NCI-H2107 (cell line): ENCODE measurements around the gene ACR.
A peak's percentile ranks its signal among the peaks of the same experiment; 100 is the strongest.
"Not testable (repeated sequence)": the region's sequence is repeated elsewhere in the genome, so short reads cannot be mapped to it uniquely, and the experiment has no call there.

Source experiments
- DNase-seq: peaks from one replicate; lab custom pipeline; 2025; lab: John Stamatoyannopoulos, UW

Gene ACR

GRCh38 chr22:50732681-50733080, 5.3 kb upstream of the ACR start:
- DNase-seq, result no peak

GRCh38 chr22:50733521-50734342, 4.3 kb upstream of the ACR start:
- DNase-seq, result no peak

- DNase-seq, result no peak
Measured at GRCh38 chr22:50734343-50734771, 3.6 kb upstream of the ACR start.

- DNase-seq, result no peak
Measured at GRCh38 chr22:50734986-50735738, 2.8 kb upstream of the ACR start.

- DNase-seq, result no peak
Measured at GRCh38 chr22:50735739-50736030, 2.3 kb upstream of the ACR start.

- DNase-seq, result no peak
Measured at GRCh38 chr22:50738649-50739227, 734 bp downstream of the ACR start.

- DNase-seq, result no peak
Measured at GRCh38 chr22:50739279-50739691, 1.3 kb downstream of the ACR start.

- peak; percentile 18 for DNase-seq
Measured at GRCh38 chr22:50739894-50740293, 1.9 kb downstream of the ACR start.

- not testable (repeated sequence) for DNase-seq
Measured at GRCh38 chr22:50740714-50741113, 2.7 kb downstream of the ACR start.

- not testable (repeated sequence) for DNase-seq
Measured at GRCh38 chr22:50744424-50744823, 6.4 kb downstream of the ACR start.

GRCh38 chr22:50747521-50747920, 9.5 kb downstream of the ACR start:
- not testable (repeated sequence) for DNase-seq

GRCh38 chr22:50748630-50749029, 10.6 kb downstream of the ACR start:
- not testable (repeated sequence) for DNase-seq

GRCh38 chr22:50749302-50750074, 11.5 kb downstream of the ACR start:
- DNase-seq, result not testable (repeated sequence)

- DNase-seq, result not testable (repeated sequence)
Measured at GRCh38 chr22:50755251-50755650, 17.2 kb downstream of the ACR start.

- not testable (repeated sequence) for DNase-seq
Measured at GRCh38 chr22:50756406-50756805, 18.4 kb downstream of the ACR start.

GRCh38 chr22:50756949-50757491, 19.0 kb downstream of the ACR start:
- DNase-seq, result not testable (repeated sequence)

GRCh38 chr22:50759597-50760341, 21.8 kb downstream of the ACR start:
- not testable (repeated sequence) for DNase-seq

GRCh38 chr22:50761829-50762228, 23.8 kb downstream of the ACR start:
- DNase-seq, result not testable (repeated sequence)

GRCh38 chr22:50764288-50764687, 26.3 kb downstream of the ACR start:
- DNase-seq, result not testable (repeated sequence)

- DNase-seq, result not testable (repeated sequence)
Measured at GRCh38 chr22:50775132-50775531, 37.1 kb downstream of the ACR start.

GRCh38 chr22:50777631-50778030, 39.6 kb downstream of the ACR start:
- DNase-seq, result not testable (repeated sequence)
